Inflammatory macrophage (primary cell): ENCODE data around the gene C1QL4.
"Not testable (repeated sequence)": the region's sequence is repeated elsewhere in the genome, so short reads cannot be mapped to it uniquely, and the experiment has no call there.

Experiments used
- DNase-seq, 2 donors: peaks; one replicate each; pipeline ENCODE4 v3.0.0-alpha.2; 2020 to 2022
- total RNA-seq, 18 experiments: gene quantifications; one replicate each; lab custom pipeline; 2026; ENCODE audit warnings: mixed read lengths in 6 of 18, inconsistent platforms in 2 of 18; lab: John Stamatoyannopoulos, UW

C1QL4 gene
- total RNA-seq: 0 to 0.07 (median 0) reads per million in 18 experiments

GRCh38 chr12:49336645-49337584, at the start of gene C1QL4:
TSS of gene C1QL4 (minus strand) at chr12:49337188. CDS start at chr12:49336477, 711 bp downstream.
- peak; percentile 64 to 68 for DNase-seq

DNA sequence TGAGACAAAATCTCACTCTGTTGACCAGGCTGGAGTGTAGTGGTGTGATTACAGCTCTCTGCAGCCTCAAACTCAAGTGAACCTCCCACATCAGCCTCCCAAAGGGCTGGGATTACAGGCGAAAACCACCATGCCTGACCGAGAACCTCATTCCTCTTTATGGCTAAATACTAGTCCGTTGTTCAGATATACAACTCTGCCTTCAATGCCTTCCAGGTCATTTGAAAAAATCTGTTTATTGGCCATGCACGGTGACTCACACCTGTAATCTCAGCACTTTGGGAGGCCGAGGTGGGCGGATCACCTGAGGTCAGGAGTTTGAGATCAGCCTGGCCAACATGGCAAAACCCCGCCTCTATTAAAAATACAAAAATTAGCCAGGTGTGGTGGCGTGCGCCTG, 43.2 kb upstream of the C1QL4 start:
- not testable (repeated sequence) for DNase-seq

- DNase-seq: no peak
Measured at GRCh38 chr12:49377386-49377785, 40.4 kb upstream of the C1QL4 start.

- no peak for DNase-seq
Measured at GRCh38 chr12:49375406-49375805, 38.4 kb upstream of the C1QL4 start.

DNA sequence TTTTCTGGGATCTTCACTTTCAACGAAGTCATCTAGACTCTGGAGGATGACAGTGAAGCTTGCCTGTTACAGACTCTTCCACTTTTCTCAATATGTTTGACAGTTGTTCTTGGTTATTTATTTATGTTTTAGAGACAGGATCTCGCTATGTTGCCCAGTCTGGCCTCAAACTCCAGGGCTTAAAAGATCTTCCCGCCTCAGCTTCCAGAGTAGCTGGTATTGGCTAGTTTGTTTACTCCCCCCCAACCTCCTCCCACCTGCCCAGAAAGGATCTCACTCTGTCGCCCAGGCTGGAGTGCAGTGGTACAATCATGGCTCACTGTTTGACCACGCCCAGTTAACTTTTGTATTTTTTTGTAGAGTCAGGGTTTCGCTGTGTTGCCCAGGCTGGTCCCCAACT, 33.6 kb upstream of the C1QL4 start:
- no peak for DNase-seq

- DNase-seq: peak; percentile 27 to 38
Measured at GRCh38 chr12:49369411-49370145, 32.6 kb upstream of the C1QL4 start.

- DNase-seq: no peak
Measured at GRCh38 chr12:49368240-49368600, 31.2 kb upstream of the C1QL4 start.

GRCh38 chr12:49367381-49368239, 30.6 kb upstream of the C1QL4 start, which contains the start of gene SPATS2:
TSS of gene SPATS2 (plus strand) at chr12:49367462. CDS start at chr12:49461013, 93,551 bp downstream.
- peak in 1 of 2 donors; percentile 14 for DNase-seq

- peak; percentile 89 to 95 for DNase-seq
Measured at GRCh38 chr12:49366652-49367380, 29.8 kb upstream of the C1QL4 start.

- DNase-seq: no peak
Measured at GRCh38 chr12:49366096-49366651, 29.2 kb upstream of the C1QL4 start.

DNA sequence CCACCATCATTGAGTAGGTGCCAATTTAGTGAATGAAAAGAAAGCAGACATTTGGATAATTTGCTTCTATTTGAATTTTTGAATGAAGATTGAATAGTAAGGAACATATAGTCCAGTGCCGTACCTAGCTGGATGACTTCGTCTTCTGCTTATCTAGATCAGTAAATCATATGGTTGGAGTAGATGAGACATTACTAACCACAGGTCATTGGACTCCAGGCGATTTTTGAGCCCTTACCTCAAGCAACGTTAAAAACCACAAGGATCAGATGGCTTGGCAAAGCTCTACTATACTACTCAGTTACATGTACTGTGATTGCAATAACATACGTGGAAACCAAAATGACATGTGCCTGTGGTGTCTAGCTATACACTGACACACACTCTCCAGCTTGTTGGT, 28.6 kb upstream of the C1QL4 start:
- peak; percentile 40 to 59 for DNase-seq

- DNase-seq: peak; percentile 89 to 94
Measured at GRCh38 chr12:49364989-49365388, 28.0 kb upstream of the C1QL4 start.

DNA sequence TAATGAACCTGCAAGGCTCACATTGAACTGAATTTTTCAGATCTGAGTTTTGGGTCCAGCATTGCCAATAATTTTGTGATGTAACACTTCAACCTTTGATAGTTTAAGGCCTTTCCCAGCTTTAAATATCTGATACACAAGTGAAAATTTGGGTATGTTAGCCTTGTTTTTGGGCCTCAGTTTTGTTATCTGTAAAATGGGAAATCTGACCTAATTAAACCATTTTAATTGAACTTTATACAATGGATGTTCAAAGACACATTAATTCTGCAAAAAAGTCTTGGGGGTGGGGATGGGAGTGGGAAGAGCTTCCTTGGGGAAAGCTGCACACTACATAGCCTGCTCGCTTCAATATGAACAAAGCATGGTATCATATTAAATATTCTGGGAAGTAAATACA, 25.1 kb upstream of the C1QL4 start:
- DNase-seq: no peak

DNA sequence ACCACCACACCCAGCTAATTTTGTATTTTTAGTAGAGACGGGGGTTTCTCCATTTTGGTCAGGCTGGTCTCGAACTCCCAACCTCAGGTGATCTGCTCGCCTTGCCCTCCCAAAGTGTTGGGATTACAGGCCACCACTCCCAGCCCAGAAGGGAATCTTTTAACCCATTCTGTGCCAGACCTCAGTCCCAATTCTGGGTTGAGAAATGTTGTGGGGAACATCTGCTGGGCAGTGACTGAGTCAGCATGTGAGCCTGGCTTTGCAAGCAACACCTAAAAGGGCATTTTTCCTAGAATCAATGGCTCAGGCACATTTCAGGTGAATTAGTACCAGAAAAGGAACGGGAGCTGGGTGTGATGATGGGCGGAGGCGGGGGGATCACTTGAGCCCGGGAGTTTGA, 22.7 kb upstream of the C1QL4 start:
- DNase-seq: no peak

DNA sequence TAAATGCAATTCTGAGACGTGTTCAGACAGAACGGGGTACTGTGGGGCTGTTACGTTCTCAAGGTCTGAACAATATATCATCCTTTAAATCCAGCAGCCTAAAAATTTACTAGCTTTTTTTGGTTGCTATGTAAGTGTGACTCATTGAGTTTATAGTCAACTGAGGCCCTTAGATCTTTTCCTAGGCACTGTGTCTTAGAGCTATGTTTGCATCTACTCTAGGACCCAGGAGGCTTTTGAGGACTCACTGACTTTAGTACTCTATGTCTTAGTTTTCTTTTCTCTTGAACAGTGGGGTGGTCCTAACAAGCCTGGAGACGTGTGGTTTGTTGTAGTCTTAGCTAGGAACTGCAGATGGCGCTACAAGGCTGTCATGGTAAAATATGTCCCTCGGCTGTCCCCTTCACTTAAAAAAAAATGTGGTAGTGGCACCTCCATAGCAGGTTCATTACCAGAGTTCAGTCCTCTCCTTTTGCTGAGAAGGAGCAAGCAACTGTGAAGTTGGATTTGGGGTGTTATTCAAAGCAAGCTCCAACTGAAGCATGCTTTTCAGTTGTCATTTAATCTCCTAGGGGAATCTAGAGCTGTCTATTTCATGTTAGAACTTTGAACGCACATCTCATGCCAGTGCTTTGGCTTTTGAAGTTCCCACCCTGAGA, 21.6 kb upstream of the C1QL4 start:
- peak; percentile 73 to 74 for DNase-seq

DNA sequence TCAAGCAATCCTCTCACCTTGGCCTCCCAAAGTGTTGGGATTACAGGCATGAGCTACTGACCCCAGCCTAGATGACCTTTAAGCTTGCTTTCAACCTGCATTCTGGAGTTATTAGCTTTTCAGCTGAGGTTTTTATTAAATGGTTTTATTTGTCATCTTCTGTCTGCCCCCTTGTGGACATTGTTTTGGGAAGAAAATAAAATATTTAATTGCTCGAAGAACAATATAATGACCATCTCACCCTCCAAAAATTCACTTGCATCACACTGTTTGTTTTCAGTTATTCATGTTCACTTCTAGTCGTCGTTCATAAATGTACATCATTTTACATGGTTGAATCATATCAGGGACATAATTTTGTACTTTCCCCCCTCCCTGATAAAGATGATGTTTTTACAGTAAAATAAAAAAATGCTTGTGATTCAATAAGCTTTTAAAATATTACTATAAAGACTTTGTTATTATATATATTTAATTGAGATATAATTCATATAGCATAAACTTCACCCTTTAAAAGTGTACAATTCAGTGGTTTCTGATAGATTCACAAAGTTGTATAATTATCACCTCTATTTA, 20.2 kb upstream of the C1QL4 start:
- peak; percentile 21 to 58 for DNase-seq

DNA sequence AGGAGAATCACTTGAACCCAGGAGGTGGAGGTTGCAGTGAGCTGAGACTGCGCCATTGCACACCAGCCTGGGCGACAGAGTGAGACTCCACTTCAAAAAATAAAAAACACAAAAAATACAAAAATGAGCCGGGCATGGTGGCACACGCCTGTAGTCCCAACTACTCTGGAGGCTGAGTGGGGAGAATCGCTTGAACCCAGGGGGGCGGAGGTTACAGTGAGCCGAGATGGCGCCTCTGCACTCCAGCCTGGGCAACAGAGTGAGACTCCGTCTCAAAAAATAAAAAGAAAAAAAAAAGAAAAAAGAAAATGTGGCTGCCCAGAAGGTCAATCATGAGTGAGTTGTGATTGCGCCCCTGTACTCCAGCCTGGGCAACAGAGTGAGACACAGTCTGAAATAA, 18.9 kb upstream of the C1QL4 start:
- DNase-seq: no peak

GRCh38 chr12:49352351-49352750, 15.4 kb upstream of the C1QL4 start:
- DNase-seq: no peak

GRCh38 chr12:49349266-49349665, 12.3 kb upstream of the C1QL4 start:
- DNase-seq: no peak

DNA sequence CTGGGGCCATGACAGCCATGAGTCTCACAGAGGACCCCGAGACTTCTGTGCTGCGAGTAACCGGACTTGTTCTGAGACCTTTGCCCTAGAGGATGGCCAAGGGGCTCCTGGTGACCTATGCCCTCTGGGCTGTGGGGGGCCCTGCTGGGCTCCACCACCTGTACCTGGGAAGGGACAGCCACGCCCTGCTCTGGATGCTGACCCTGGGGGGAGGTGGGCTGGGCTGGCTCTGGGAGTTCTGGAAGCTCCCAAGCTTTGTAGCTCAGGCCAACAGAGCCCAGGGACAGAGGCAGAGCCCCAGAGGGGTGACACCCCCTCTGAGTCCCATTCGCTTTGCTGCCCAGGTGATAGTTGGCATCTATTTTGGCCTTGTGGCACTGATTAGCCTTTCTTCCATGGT, 11.8 kb upstream of the C1QL4 start:
- no peak for DNase-seq
